DOHH2 (cell line): Measurements from ENCODE around the gene RIMBP2.

Experiments used
- EZH2phosphoT487 ChIP-seq: fragments of 200-600 bp; sonication (generic); IDR thresholded peaks from 2 replicates; pipeline ENCODE4 v1.6.1; 2017; ENCODE audit warnings: borderline replicate concordance, mild to moderate bottlenecking, antibody characterized with exemption, low read length, moderate library complexity, mixed read lengths
- TF ChIP-seq, protein P1 (sequence below): fragments of 200-600 bp; sonication (generic); IDR thresholded peaks from one replicate; pipeline ENCODE4 v1.5.1; 2014; ENCODE audit warnings: antibody characterized with exemption, mild to moderate bottlenecking, low read depth, low read length; ENCODE audit not compliant: poor library complexity, severe bottlenecking

DNA sequence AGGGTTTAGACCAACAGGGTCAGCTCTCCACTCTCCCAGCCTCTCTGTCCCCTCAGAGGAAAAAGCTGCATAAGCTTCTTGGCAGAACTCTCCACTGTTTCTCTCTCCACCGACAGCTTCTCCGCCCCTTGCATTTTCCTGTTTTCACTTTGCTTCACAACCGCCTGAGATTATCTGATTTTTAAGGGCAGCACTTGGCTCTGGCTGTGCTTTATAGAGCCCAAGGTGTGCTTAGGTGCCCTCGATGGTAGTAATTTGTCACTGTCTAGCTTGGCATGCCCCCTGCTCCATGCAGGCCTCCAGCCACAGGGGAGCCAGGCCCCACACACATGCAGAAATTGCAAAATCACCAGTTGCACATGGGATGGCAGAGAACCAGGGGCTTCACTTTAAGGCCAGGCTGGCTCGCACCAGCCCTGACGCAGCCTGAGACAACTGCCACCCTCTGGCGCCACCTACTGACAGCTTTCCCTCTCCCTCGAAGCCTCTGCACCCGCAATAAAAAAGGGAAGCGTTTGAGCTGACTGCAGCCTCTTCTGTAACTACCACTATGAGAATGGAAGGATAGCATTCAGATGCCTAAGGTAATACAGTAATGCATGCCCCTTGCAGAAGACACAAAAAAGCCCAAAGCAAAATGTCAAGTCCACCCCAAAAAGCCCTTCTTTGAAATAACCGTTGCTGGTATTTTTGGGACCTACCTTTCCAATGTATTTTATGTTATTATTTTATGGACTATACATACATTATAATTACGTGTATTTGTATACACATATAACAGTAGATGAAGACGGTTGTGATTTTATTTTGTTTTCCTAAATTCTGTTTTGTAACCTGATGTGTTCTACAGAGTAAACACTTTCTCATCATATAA lies 32.0 kb upstream of the RIMBP2 start:
- TF ChIP-seq, protein P1, sequence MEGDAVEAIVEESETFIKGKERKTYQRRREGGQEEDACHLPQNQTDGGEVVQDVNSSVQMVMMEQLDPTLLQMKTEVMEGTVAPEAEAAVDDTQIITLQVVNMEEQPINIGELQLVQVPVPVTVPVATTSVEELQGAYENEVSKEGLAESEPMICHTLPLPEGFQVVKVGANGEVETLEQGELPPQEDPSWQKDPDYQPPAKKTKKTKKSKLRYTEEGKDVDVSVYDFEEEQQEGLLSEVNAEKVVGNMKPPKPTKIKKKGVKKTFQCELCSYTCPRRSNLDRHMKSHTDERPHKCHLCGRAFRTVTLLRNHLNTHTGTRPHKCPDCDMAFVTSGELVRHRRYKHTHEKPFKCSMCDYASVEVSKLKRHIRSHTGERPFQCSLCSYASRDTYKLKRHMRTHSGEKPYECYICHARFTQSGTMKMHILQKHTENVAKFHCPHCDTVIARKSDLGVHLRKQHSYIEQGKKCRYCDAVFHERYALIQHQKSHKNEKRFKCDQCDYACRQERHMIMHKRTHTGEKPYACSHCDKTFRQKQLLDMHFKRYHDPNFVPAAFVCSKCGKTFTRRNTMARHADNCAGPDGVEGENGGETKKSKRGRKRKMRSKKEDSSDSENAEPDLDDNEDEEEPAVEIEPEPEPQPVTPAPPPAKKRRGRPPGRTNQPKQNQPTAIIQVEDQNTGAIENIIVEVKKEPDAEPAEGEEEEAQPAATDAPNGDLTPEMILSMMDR, result peak; percentile 85
- TF ChIP-seq EZH2phosphoT487, result no peak
